WTC11 (cell line): ENCODE results near the gene ELMO1.

Source experiments
- CTCF ChIP-seq: fragments of 200-600 bp; IDR thresholded peaks from 2 replicates; pipeline ENCODE4 v1.8.0; 2022; ENCODE audit warnings: antibody characterized with exemption
- NR1H2 ChIP-seq: sonication (generic); formaldehyde crosslinking; IDR thresholded peaks from 2 replicates; pipeline ENCODE4 v1.9.0; 2021; ENCODE audit warnings: mild to moderate bottlenecking, moderate library complexity, missing genetic modification reagents
- RORB ChIP-seq: fragments of 250-450 bp; sonication (Bioruptor Pico); IDR thresholded peaks from 2 replicates; pipeline ENCODE4 v1.9.0; 2021; ENCODE audit warnings: mild to moderate bottlenecking
- USF2 ChIP-seq: sonication (generic); formaldehyde crosslinking; IDR thresholded peaks from 2 replicates; pipeline ENCODE4 v1.8.1; 2023; ENCODE audit warnings: mild to moderate bottlenecking, missing genetic modification reagents, moderate library complexity

GRCh38 chr7:37071124-37071523, 377.5 kb downstream of the ELMO1 start:
- TF ChIP-seq CTCF (no peak), RORB (CRISPR knock-in tag) (no peak), USF2 (no peak), NR1H2 (CRISPR knock-in tag) (no peak)
